NCI-H774 (cell line): ENCODE data around the gene PRR19.
"Not testable (repeated sequence)": the region's sequence is repeated elsewhere in the genome, so short reads cannot be mapped to it uniquely, and the experiment has no call there.

Source experiments
- DNase-seq: peaks from one replicate; lab custom pipeline; 2025; lab: John Stamatoyannopoulos, UW

PRR19 gene

GRCh38 chr19:42326969-42327368 lies 25.0 kb downstream of the PRR19 start:
- no peak for DNase-seq

GRCh38 chr19:42327381-42327780 lies 25.4 kb downstream of the PRR19 start:
- no peak for DNase-seq

GRCh38 chr19:42328106-42328505 lies 26.2 kb downstream of the PRR19 start:
- no peak for DNase-seq

GRCh38 chr19:42328854-42329253 lies 26.9 kb downstream of the PRR19 start:
- no peak for DNase-seq

- DNase-seq, result no peak
Measured at GRCh38 chr19:42330241-42330711, 28.3 kb downstream of the PRR19 start.

- not testable (repeated sequence) for DNase-seq
Measured at GRCh38 chr19:42331333-42331732, 29.4 kb downstream of the PRR19 start.

GRCh38 chr19:42332059-42332458 lies 30.1 kb downstream of the PRR19 start:
- no peak for DNase-seq

- no peak for DNase-seq
Measured at GRCh38 chr19:42333018-42333417, 31.1 kb downstream of the PRR19 start.

GRCh38 chr19:42333975-42334696 lies 32.2 kb downstream of the PRR19 start:
- DNase-seq, result no peak

GRCh38 chr19:42334697-42335373 lies 32.9 kb downstream of the PRR19 start:
- no peak for DNase-seq

GRCh38 chr19:42335374-42335936 lies 33.5 kb downstream of the PRR19 start:
- no peak for DNase-seq

GRCh38 chr19:42335971-42336370 lies 34.0 kb downstream of the PRR19 start:
- no peak for DNase-seq

GRCh38 chr19:42339126-42339860 lies 37.4 kb downstream of the PRR19 start:
- not testable (repeated sequence) for DNase-seq

GRCh38 chr19:42339922-42340321 lies 38.0 kb downstream of the PRR19 start:
- DNase-seq, result not testable (repeated sequence)

GRCh38 chr19:42343344-42344110 lies 41.6 kb downstream of the PRR19 start:
- no peak for DNase-seq

GRCh38 chr19:42344336-42344893 lies 42.5 kb downstream of the PRR19 start:
- no peak for DNase-seq

GRCh38 chr19:42345191-42345812 lies 43.4 kb downstream of the PRR19 start:
- no peak for DNase-seq

GRCh38 chr19:42348211-42348610 lies 46.3 kb downstream of the PRR19 start:
- DNase-seq, result no peak

- DNase-seq, result no peak
Measured at GRCh38 chr19:42349378-42350107, 47.6 kb downstream of the PRR19 start.

GRCh38 chr19:42350417-42350816 lies 48.5 kb downstream of the PRR19 start:
- DNase-seq, result no peak
